IMR-90 (cell line): ENCODE results near the gene FBXW12. TPM values are rescaled to one million over a fixed set of nuclear protein-coding genes. Genes with fewer than 3 reads are reported as not detected.

ENCODE experiments used
- ATAC-seq: fragments of 200-7000 bp; cut with Tn5 transposase; 2 replicates; pipeline ENCODE4 v1.9.1; 2020; ENCODE audit warnings: low read depth, mild to moderate bottlenecking, moderate library complexity
- BruUV-seq: library from RNA; stranded (reverse); fragments of 400-500 nt; replicated peaks from 2 replicates; lab custom pipeline; 2021; lab: Mats Ljungman, UMichigan
- CTCF ChIA-PET: fragments of 300-600 bp; formaldehyde crosslinking; extraction: SDS; loops from one replicate; lab custom pipeline; 2021; ENCODE audit warnings: antibody characterized with exemption; lab: Yijun Ruan, JAX
- POLR2A ChIA-PET: fragments of 300-600 bp; sonication (Branson Sonifier 250); formaldehyde crosslinking; loops from one replicate; lab custom pipeline; 2022; ENCODE audit warnings: antibody characterized with exemption; ENCODE audit not compliant: unreplicated experiment; lab: Charles Lee
- DNase-seq: peaks from one replicate; pipeline ENCODE4 v3.0.0; 2013
- H2AFZ ChIP-seq: replicated peaks from 2 replicates; pipeline ENCODE3; 2013; ENCODE audit warnings: low read length, mild to moderate bottlenecking; ENCODE audit not compliant: poor library complexity
- H2AK5ac ChIP-seq: 2 replicates; pipeline ENCODE4 v1.6.1; 2013; ENCODE audit warnings: low read depth, low read length, inconsistent platforms
- H2AK9ac ChIP-seq: replicated peaks from 2 replicates; pipeline ENCODE3; 2013; ENCODE audit warnings: mild to moderate bottlenecking, low read depth, low read length, moderate library complexity; ENCODE audit not compliant: poor library complexity
- H2BK120ac ChIP-seq: 2 replicates; pipeline ENCODE4 v1.6.1; 2013; ENCODE audit warnings: low read depth, low read length, inconsistent platforms
- H2BK15ac ChIP-seq: 3 replicates; pipeline ENCODE4 v1.6.1; 2013; ENCODE audit warnings: low read depth, low read length, inconsistent platforms
- H2BK20ac ChIP-seq: 2 replicates; pipeline ENCODE4 v1.6.1; 2013; ENCODE audit warnings: low read depth, mild to moderate bottlenecking, inconsistent platforms, low read length, moderate library complexity
- H2BK5ac ChIP-seq: 2 replicates; pipeline ENCODE4 v1.6.1; 2013; ENCODE audit warnings: mild to moderate bottlenecking, low read depth, low read length, inconsistent platforms; ENCODE audit not compliant: poor library complexity, severe bottlenecking
- H3K14ac ChIP-seq: replicated peaks from 2 replicates; pipeline ENCODE4 v1.6.1; 2013; ENCODE audit warnings: low read depth, low read length, inconsistent platforms
- H3K18ac ChIP-seq: 2 replicates; pipeline ENCODE4 v1.6.1; 2013; ENCODE audit warnings: low read depth, low read length, control low read depth
- H3K23ac ChIP-seq: 2 replicates; pipeline ENCODE4 v1.6.1; 2013; ENCODE audit warnings: low read depth, low read length, inconsistent platforms
- H3K27ac ChIP-seq: 2 replicates; pipeline ENCODE4 v1.5.1; 2013; ENCODE audit warnings: mild to moderate bottlenecking, control low read depth, low read length; ENCODE audit not compliant: insufficient read depth
- H3K27me3 ChIP-seq: 2 replicates; pipeline ENCODE4 v1.6.1; 2013; ENCODE audit warnings: low read length; ENCODE audit not compliant: control insufficient read depth, insufficient read depth
- H3K36me3 ChIP-seq: 2 replicates; pipeline ENCODE4 v1.6.1; 2013; ENCODE audit warnings: low read length, mixed read lengths; ENCODE audit not compliant: control insufficient read depth, insufficient read depth
- H3K4ac ChIP-seq: 2 replicates; pipeline ENCODE4 v1.6.1; 2013; ENCODE audit warnings: low read depth, low read length, inconsistent platforms
- H3K4me1 ChIP-seq: 2 replicates; pipeline ENCODE4 v1.6.1; 2013; ENCODE audit warnings: low read length, mixed read lengths; ENCODE audit not compliant: control insufficient read depth, insufficient read depth
- H3K4me2 ChIP-seq: 2 replicates; pipeline ENCODE4 v1.6.1; 2013; ENCODE audit warnings: low read depth, mild to moderate bottlenecking, control low read depth, low read length, moderate library complexity
- H3K4me3 ChIP-seq: 2 replicates; pipeline ENCODE4 v1.5.1; 2013; ENCODE audit warnings: low read depth, mild to moderate bottlenecking, control low read depth, low read length, moderate library complexity; ENCODE audit not compliant: insufficient read depth
- H3K56ac ChIP-seq: 2 replicates; pipeline ENCODE4 v1.6.1; 2013; ENCODE audit warnings: low read length, inconsistent platforms; ENCODE audit not compliant: insufficient read depth; ENCODE audit errors: extremely low read depth
- H3K79me1 ChIP-seq, 2 experiments: 2 replicates each; pipeline ENCODE4 v1.6.1; 2013; ENCODE audit warnings: low read length in 2 of 2, inconsistent platforms in 1 of 2, low read depth in 1 of 2
- H3K9ac ChIP-seq: 2 replicates; pipeline ENCODE4 v1.6.1; 2013; ENCODE audit warnings: low read depth, low read length, control low read depth
- H3K9me1 ChIP-seq: 2 replicates; pipeline ENCODE4 v1.6.1; 2013; ENCODE audit warnings: low read length, inconsistent platforms; ENCODE audit not compliant: insufficient read depth
- H3K9me3 ChIP-seq: 2 replicates; pipeline ENCODE4 v1.6.1; 2013; ENCODE audit warnings: low read length; ENCODE audit not compliant: control insufficient read depth, insufficient read depth
- H4K20me1 ChIP-seq: 2 replicates; pipeline ENCODE4 v1.6.1; 2013; ENCODE audit warnings: low read length, inconsistent platforms; ENCODE audit not compliant: insufficient read depth
- H4K5ac ChIP-seq: 2 replicates; pipeline ENCODE4 v1.6.1; 2013; ENCODE audit warnings: mild to moderate bottlenecking, low read depth, low read length, control low read depth
- H4K8ac ChIP-seq, 2 experiments: 2 replicates each; pipeline ENCODE4 v1.6.1; 2013; ENCODE audit warnings: low read depth in 2 of 2, low read length in 2 of 2, control low read depth in 1 of 2, inconsistent platforms in 1 of 2
- H4K91ac ChIP-seq: 2 replicates; pipeline ENCODE4 v1.6.1; 2013; ENCODE audit warnings: low read depth, low read length, inconsistent platforms; ENCODE audit not compliant: insufficient read depth
- POLR2A ChIP-seq: IDR thresholded peaks from 2 replicates; pipeline ENCODE4 v1.6.1; 2012; ENCODE audit warnings: mild to moderate bottlenecking, low read depth, low read length
- whole genome bisulfite sequencing, 2 experiments: methylation state at CpG; one replicate each; pipeline versions ENCODE4 v1.1.5 to v1.1.7; 2013; ENCODE audit warnings: missing lambda C conversion rate in 2 of 2; ENCODE audit not compliant: insufficient read length in 1 of 2; ENCODE audit errors: extremely low coverage in 2 of 2; 5-methylcytosine and 5-hydroxymethylcytosine counted together
- dilution Hi-C: fragments of 300-500 bp; cut with HindIII; formaldehyde crosslinking; loops from one replicate; pipeline ENCODE4 v1.14.3; 2018; ENCODE audit warnings: low sequenced_read_pairs; ENCODE audit not compliant: unreplicated experiment
- in situ Hi-C: fragments of 300-500 bp; cut with MboI; formaldehyde crosslinking; loops from 3 replicates; pipeline ENCODE4 v1.14.3; 2019; ENCODE audit warnings: low sequenced_read_pairs, inconsistent platforms, mixed read lengths
- intact Hi-C: fragments of 100-400 bp; cut with micrococcal nuclease; formaldehyde crosslinking; loops from 2 replicates; pipeline ENCODE4 v1.10.0; 2022
- polyA plus RNA-seq, 3 experiments: library from polyadenylated mRNA; depleted of rRNA; stranded (reverse); fragments of >200 nt; gene quantifications; 2 replicates each; pipeline ENCODE4 v1.2.3, GENCODE V29; 2012; ENCODE audit warnings: low replicate concordance in 1 of 3
- total RNA-seq: library from RNA; depleted of rRNA; stranded (reverse); fragments of >200 nt; gene quantifications from 2 replicates; pipeline ENCODE4 v1.2.3, GENCODE V29; 2012

Gene FBXW12
- total and polyA plus RNA-seq, 2 of the 4 experiments (the other 2 are of a cell fraction) = not detected

DNA sequence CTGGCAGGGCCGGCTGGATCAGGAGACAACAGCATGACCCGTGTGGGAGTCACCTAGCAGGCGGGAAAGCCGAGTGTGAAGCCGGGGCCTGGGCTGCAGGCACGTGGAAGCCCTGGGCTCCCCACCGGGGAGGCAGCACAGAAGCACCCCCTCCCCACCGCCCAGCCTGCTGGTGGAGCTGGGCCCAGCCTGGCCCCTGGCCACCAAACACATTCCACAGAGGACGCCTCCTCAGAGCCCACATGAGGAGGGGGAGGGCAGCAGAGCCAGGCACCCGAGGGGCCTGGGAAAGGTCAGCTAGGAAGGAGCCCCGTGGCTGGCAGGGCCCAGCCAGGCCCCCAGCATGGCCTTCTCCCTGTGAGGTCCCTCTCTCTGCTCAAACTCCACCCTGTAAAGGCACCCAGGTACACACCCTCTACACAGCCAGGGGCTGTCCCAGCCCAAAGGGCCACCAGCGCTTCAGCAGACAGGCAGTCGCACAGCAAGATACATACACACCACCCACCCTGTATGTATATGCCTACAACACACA lies 53.3 kb downstream of the FBXW12 start:
- Histone ChIP-seq H3K9me3 (no peaks in the 10 kb centered on the region), H2AK5ac (peak overlapping the region; percentile 63), H2BK20ac (no peak overlapping the region; the same call in 1 of the 2 replicates), H4K91ac (no peak overlapping the region), H3K14ac (no peak overlapping the region), H2BK15ac (no peak overlapping the region), H3K79me1 (peaks cover 25 to 68% of the 10 kb centered on the region in 2 experiments; a peak in 3 of 4 replicates), H3K4me1 (peaks cover 29% of the 10 kb centered on the region), H2BK5ac (no peak overlapping the region), H2AK9ac (no peak overlapping the region), H3K36me3 (peaks cover 10% of the 10 kb centered on the region; the same call in 1 of the 2 replicates), H3K27me3 (no peaks in the 10 kb centered on the region), H3K9ac (no peak overlapping the region), H3K4me2 (no peak overlapping the region; the same call in 1 of the 2 replicates), H3K4ac (no peak overlapping the region; the same call in 1 of the 2 replicates), H4K20me1 (peaks cover 30% of the 10 kb centered on the region), H2AFZ (no peak overlapping the region), H3K23ac (peak overlapping the region; percentile 79; the same call in 1 of the 2 replicates), H3K4me3 (no peak overlapping the region), H3K27ac (0 out of 2 replicates have a peak overlapping the region, but pooled peaks have one; percentile 12), H3K9me1 (peaks cover 16% of the 10 kb centered on the region), H3K56ac (no peak overlapping the region), H2BK120ac (no peak overlapping the region), H4K5ac (no peak overlapping the region), H4K8ac (no peak overlapping the region), H3K18ac (no peak overlapping the region)
- BruUV-seq = no TSS peak
- CTCF ChIA-PET = interaction anchor here (1.9 kb wide), 1 partner anchor 11 kb away, joined by 4 read pairs; no protein-coding TSS in a partner anchor
- ATAC-seq (no peak), DNase-seq (no peak)
- no peak for TF ChIP-seq POLR2A
- WGBS, 2 experiments = 10% methylated on average over 2 of the region's 13 CpGs; no CpG with 5 or more reads in 1 of the 2 experiments
- intact Hi-C loops = no loop called here
- POLR2A ChIA-PET = no interaction called here
- dilution Hi-C loops = no loop called here
- in situ Hi-C loops = no loop called here
